Upper lobe of left lung (tissue), 6 donors: ENCODE results near the gene RUNX1. TPM values are rescaled to one million over a fixed set of nuclear protein-coding genes. Genes with fewer than 3 reads are reported as not detected.

Source experiments
- ATAC-seq, 2 donors: fragments of 200-7000 bp; cut with Tn5 transposase; one replicate each; pipeline ENCODE4 v1.9.1; 2022; ENCODE audit warnings: mild to moderate bottlenecking in 2 of 2, moderate library complexity in 2 of 2; ENCODE audit not compliant: low FRiP score in 2 of 2
- DNase-seq, 2 donors: peaks; one replicate each; pipeline ENCODE4 v3.0.0-alpha.2; 2019 to 2020
- H3K27ac ChIP-seq, 4 donors: fragments of 200-600 bp; sonication (generic); one replicate each; pipeline ENCODE4 v1.5.1; 2016 to 2019
- H3K27me3 ChIP-seq, 4 donors: fragments of 200-600 bp; sonication (generic); one replicate each; pipeline ENCODE4 v1.5.1; 2017 to 2019
- H3K36me3 ChIP-seq, 4 donors: fragments of 200-600 bp; sonication (generic); one replicate each; pipeline ENCODE4 v1.5.1; 2016 to 2019
- H3K4me1 ChIP-seq, 4 donors: fragments of 200-600 bp; sonication (generic); one replicate each; pipeline ENCODE4 v1.5.1; 2018 to 2019
- H3K4me3 ChIP-seq, 4 donors: fragments of 200-600 bp; sonication (generic); one replicate each; pipeline ENCODE4 v1.5.1; 2017 to 2019; ENCODE audit warnings: mild to moderate bottlenecking in 2 of 4, moderate library complexity in 1 of 4
- H3K9me3 ChIP-seq, 4 donors: fragments of 200-600 bp; sonication (generic); one replicate each; pipeline ENCODE4 v1.5.1; 2018 to 2019
- CTCF ChIP-seq, 6 experiments: fragments of 450-650 bp in 4 of 6; fragments of 200-600 bp in 2 of 6; sonication (generic) in 2 of 6; IDR thresholded peaks; one replicate each; pipeline ENCODE4 v1.5.1; 2016 to 2019; ENCODE audit warnings: antibody characterized with exemption in 6 of 6
- EP300 ChIP-seq, 4 donors: sonication (generic); formaldehyde crosslinking; IDR thresholded peaks; one replicate each; pipeline ENCODE4 v1.5.1; 2017; ENCODE audit warnings: antibody characterized with exemption in 4 of 4, control low read depth in 2 of 4
- POLR2A ChIP-seq, 4 donors: fragments of 450-650 bp; IDR thresholded peaks; one replicate each; pipeline ENCODE4 v1.5.1; 2016 to 2017; ENCODE audit warnings: antibody characterized with exemption in 4 of 4, mild to moderate bottlenecking in 2 of 4
- POLR2AphosphoS5 ChIP-seq, 2 donors: sonication (generic); formaldehyde crosslinking; IDR thresholded peaks; one replicate each; pipeline ENCODE4 v1.5.1; 2017; ENCODE audit warnings: antibody characterized with exemption in 2 of 2
- WGBS, 2 donors: methylation state at CpG; one replicate each; pipeline ENCODE4 v1.1.5; 2017 to 2018; 5-methylcytosine and 5-hydroxymethylcytosine counted together
- total RNA-seq, 6 donors: library from RNA; depleted of rRNA in 4 of 6; stranded (reverse); fragments of >200 nt in 4 of 6; gene quantifications; one replicate each; pipeline versions ENCODE4 v1.1.0 to v1.2.1, GENCODE V29; 2016 to 2021
- donor health status: DM: no; HTN: no; CAD: no; lungs with moderate emphysema.
- donor health status: DM: no; HTN: yes; CAD: no; lungs with severe emphysema.

RUNX1 gene
- total RNA-seq, 6 donors from 2014 or later, result 62.2 to 252 (median 98.2) TPM

GRCh38 chr21:34889676-34890469, 159.2 kb downstream of the RUNX1 start:
- DNase-seq (peak; percentile 87 to 96), ATAC-seq (peak; percentile 83 to 87)
- Histone ChIP-seq H3K27ac (peak overlapping the region; percentile 93 to 98 (median 94)), H3K27me3 (peaks cover 0 to 7% (median 5%) of the 10 kb centered on the region in 4 donors), H3K4me3 (peak overlapping the region; percentile 61 to 92 (median 66)), H3K4me1 (peaks cover 9 to 40% (median 18%) of the 10 kb centered on the region in 4 donors), H3K36me3 (no peaks in the 10 kb centered on the region), H3K9me3 (no peaks in the 10 kb centered on the region)
- 2% methylated on average over 14 of the region's 98 CpGs; no CpG with 5 or more reads in 1 of the 2 donors for WGBS, 2 donors
- TF ChIP-seq POLR2AphosphoS5 (IDR thresholded peaks at IDR 0.05) (peak; percentile 11 to 39), CTCF (IDR thresholded peaks at IDR 0.05) (peak; percentile 92 to 98 (median 98)), POLR2A (IDR thresholded peaks at IDR 0.05) (peak in 3 of 4 donors; percentile 10 to 47 (median 23)), EP300 (IDR thresholded peaks at IDR 0.05) (no peak)

- H3K9me3 ChIP-seq, result no peaks in the 10 kb centered on the region
- peaks cover 9 to 40% (median 18%) of the 10 kb centered on the region in 4 donors for H3K4me1 ChIP-seq
- H3K36me3 ChIP-seq, result no peaks in the 10 kb centered on the region
- whole genome bisulfite sequencing, 2 donors, result 0% methylated on average over 8 of the region's 45 CpGs; no CpG with 5 or more reads in 1 of the 2 donors
- DNase-seq, result peak; percentile 53 to 94
- peak overlapping the region; percentile 93 to 98 (median 94) for H3K27ac ChIP-seq
- no peak for ATAC-seq
- TF ChIP-seq POLR2A (IDR thresholded peaks at IDR 0.05) (peak in 1 of 4 donors; percentile 10), POLR2AphosphoS5 (IDR thresholded peaks at IDR 0.05) (no peak)
- peaks cover 0 to 7% (median 5%) of the 10 kb centered on the region in 4 donors for H3K27me3 ChIP-seq
- H3K4me3 ChIP-seq, result peak overlapping the region; percentile 61 to 92 (median 66)
Measured at GRCh38 chr21:34889320-34889675, 159.8 kb downstream of the RUNX1 start.

- Histone ChIP-seq H3K27me3 (peaks cover 0 to 7% (median 5%) of the 10 kb centered on the region in 4 donors), H3K4me3 (peak overlapping the region; percentile 61 to 92 (median 66)), H3K4me1 (peaks cover 9 to 41% (median 18%) of the 10 kb centered on the region in 4 donors), H3K9me3 (no peaks in the 10 kb centered on the region), H3K36me3 (no peaks in the 10 kb centered on the region), H3K27ac (peak overlapping the region; percentile 93 to 98 (median 94))
- DNase-seq, result peak; percentile 98
- WGBS, 2 donors, result 0 to 1% methylated on average over 14 to 32 of the region's 96 CpGs
- peak; percentile 81 to 90 for ATAC-seq
- TF ChIP-seq POLR2AphosphoS5 (IDR thresholded peaks at IDR 0.05) (peak; percentile 80 to 96), EP300 (IDR thresholded peaks at IDR 0.05) (peak in 3 of 4 donors; percentile 27 to 64 (median 48)), CTCF (IDR thresholded peaks at IDR 0.05) (peak in 3 of 6 experiments; percentile 19 to 36 (median 30)), POLR2A (IDR thresholded peaks at IDR 0.05) (peak; percentile 43 to 98 (median 96))
Measured at GRCh38 chr21:34888569-34889319, 160.4 kb downstream of the RUNX1 start.

GRCh38 chr21:34887725-34888568, 161.2 kb downstream of the RUNX1 start:
- peaks cover 0 to 7% (median 5%) of the 10 kb centered on the region in 4 donors for H3K27me3 ChIP-seq
- TF ChIP-seq POLR2A (IDR thresholded peaks at IDR 0.05) (peak in 1 of 4 donors; percentile 18), EP300 (IDR thresholded peaks at IDR 0.05) (no peak), CTCF (IDR thresholded peaks at IDR 0.05) (no peak), POLR2AphosphoS5 (IDR thresholded peaks at IDR 0.05) (peak; percentile 52 to 81)

More at GRCh38 chr21:34887725-34888568, 161.2 kb downstream of the RUNX1 start:
- 1 to 5% methylated on average over 27 to 36 of the region's 40 CpGs for WGBS, 2 donors
- DNase-seq (peak; percentile 87 to 92), ATAC-seq (peak; percentile 65 to 85)
- Histone ChIP-seq H3K4me1 (peaks cover 14 to 49% (median 21%) of the 10 kb centered on the region in 4 donors), H3K9me3 (no peaks in the 10 kb centered on the region), H3K4me3 (peak overlapping the region; percentile 21 to 92 (median 64)), H3K36me3 (no peaks in the 10 kb centered on the region), H3K27ac (peak overlapping the region; percentile 93 to 98 (median 94))
